Diencephalon (tissue), 1 donor: ENCODE data around the gene SCMH1. TPM values are rescaled to one million over a fixed set of nuclear protein-coding genes. Genes with fewer than 3 reads are reported as not detected.

Experiments used
- total RNA-seq: library from RNA; depleted of rRNA; stranded (reverse); fragments of >200 nt; gene quantifications from one replicate; pipeline ENCODE4 v1.2.3, GENCODE V29; 2014

The SCMH1 gene
- total RNA-seq, result 48.7 TPM

GRCh38 chr1:41241749-41242341 lies at the start of gene SCMH1:
TSS of gene SCMH1 (minus strand) at chr1:41242306. CDS start at chr1:41186133, 56,173 bp downstream.

GRCh38 chr1:41021526-41022308 lies 220.4 kb downstream of the SCMH1 start, which contains the start of gene SLFNL1:
TSS of gene SLFNL1 (minus strand) at chr1:41021725. CDS start at chr1:41020660, 1,065 bp downstream.

GRCh38 chr1:40979241-40980067 lies 262.7 kb downstream of the SCMH1 start, which contains the start of gene CTPS1:
TSS of gene CTPS1 (plus strand) at chr1:40979696. CDS start at chr1:40983291, 3,595 bp downstream.

Other genes with a start within 250 kb of the SCMH1 start
- gene SLFNL1, start 220.6 kb downstream of the SCMH1 start, total RNA-seq, result 0.92 TPM
- 4.8 TPM for gene FOXO6, start 119.1 kb upstream of the SCMH1 start, total RNA-seq
- not detected for gene EDN2, start 242.4 kb upstream of the SCMH1 start, total RNA-seq